GM12878 (cell line): ENCODE results near the gene PDCD1LG2. TPM values are rescaled to one million over a fixed set of nuclear protein-coding genes. Genes with fewer than 3 reads are reported as not detected.
A peak's percentile ranks its signal among the peaks of the same experiment; 100 is the strongest.

Source experiments
- ATAC-seq: fragments of 200-7000 bp; cut with Tn5 transposase; 3 replicates; pipeline ENCODE4 v1.9.1; 2020; ENCODE audit warnings: mild to moderate bottlenecking, moderate library complexity
- BruUV-seq: library from RNA; stranded (reverse); fragments of 400-500 nt; replicated peaks from 2 replicates; lab custom pipeline; 2021; lab: Mats Ljungman, UMichigan
- CTCF ChIA-PET: fragments of 300-600 bp; sonication (Branson Sonifier 250); formaldehyde crosslinking; extraction: SDS; loops from one replicate; lab custom pipeline; 2021; ENCODE audit warnings: inconsistent platforms; lab: Yijun Ruan, JAX
- POLR2A ChIA-PET: fragments of 350-600 bp; formaldehyde crosslinking; extraction: SDS; loops from one replicate; lab custom pipeline; 2021; ENCODE audit warnings: inconsistent platforms; lab: Charles Lee
- RAD21 ChIA-PET: fragments of 300-600 bp; sonication (Branson Sonifier 250); formaldehyde crosslinking; loops from one replicate; lab custom pipeline; 2023; ENCODE audit warnings: antibody characterized with exemption; ENCODE audit not compliant: unreplicated experiment; lab: Charles Lee
- SMC1A ChIA-PET: fragments of 300-600 bp; sonication (Branson Sonifier 250); formaldehyde crosslinking; loops from one replicate; lab custom pipeline; 2023; ENCODE audit not compliant: unreplicated experiment, uncharacterized antibody; lab: Charles Lee
- DNase-seq: peaks from one replicate; pipeline ENCODE4 v3.0.0-alpha.2; 2011; ENCODE audit warnings: low read depth, low spot score
- FAIRE-seq: peaks from 3 replicates; lab custom pipeline; 2011; peaks lifted over from hg19 to GRCh38; lab: Jason Lieb, UNC
- H2AFZ ChIP-seq: 2 replicates; pipeline ENCODE4 v1.6.0; 2011; ENCODE audit warnings: low read depth, low read length, control low read depth; ENCODE audit not compliant: control insufficient read depth
- H3K27ac ChIP-seq: 2 replicates; pipeline ENCODE4 v1.5.1; 2011; ENCODE audit warnings: control low read depth; ENCODE audit not compliant: control insufficient read depth, insufficient read depth
- H3K27me3 ChIP-seq, 2 experiments: replicated peaks in 1 of 2; 2 replicates each; pipeline versions ENCODE4 v1.6.0 to v1.6.1; 2011; ENCODE audit warnings: low read length in 1 of 2; ENCODE audit not compliant: control insufficient read depth in 2 of 2, insufficient read depth in 2 of 2
- H3K36me3 ChIP-seq, 2 experiments: 2 replicates each; pipeline ENCODE4 v1.5.1; 2011; ENCODE audit warnings: low read length in 1 of 2; ENCODE audit not compliant: control insufficient read depth in 2 of 2, insufficient read depth in 2 of 2
- H3K4me1 ChIP-seq: 2 replicates; pipeline ENCODE4 v1.6.1; 2011; ENCODE audit warnings: mild to moderate bottlenecking, low read length, moderate library complexity, mixed read lengths; ENCODE audit not compliant: control insufficient read depth, insufficient read depth
- H3K4me2 ChIP-seq: 2 replicates; pipeline ENCODE4 v1.6.0; 2011; ENCODE audit warnings: control low read depth; ENCODE audit not compliant: control insufficient read depth, insufficient read depth
- H3K4me3 ChIP-seq: fragments of 200-600 bp; sonication (generic); 2 replicates; pipeline ENCODE4 v1.5.1; 2016
- H3K79me2 ChIP-seq: 2 replicates; pipeline ENCODE4 v1.6.0; 2011; ENCODE audit warnings: low read length; ENCODE audit not compliant: control insufficient read depth, insufficient read depth
- H3K9ac ChIP-seq: 2 replicates; pipeline ENCODE4 v1.8.0; 2011; ENCODE audit warnings: low read length, control low read depth, mixed read lengths; ENCODE audit not compliant: control insufficient read depth, insufficient read depth
- H3K9me3 ChIP-seq: replicated peaks from 3 replicates; pipeline ENCODE4 v1.5.1; 2011; ENCODE audit warnings: mild to moderate bottlenecking, low read length; ENCODE audit not compliant: control insufficient read depth, insufficient read depth
- H4K20me1 ChIP-seq: 2 replicates; pipeline ENCODE4 v1.6.0; 2011; ENCODE audit not compliant: control insufficient read depth, insufficient read depth
- BCLAF1 ChIP-seq: fragments of 450-650 bp; IDR thresholded peaks from 2 replicates; pipeline ENCODE4 v1.6.1; 2017; ENCODE audit warnings: antibody characterized with exemption, mild to moderate bottlenecking, moderate library complexity
- CBX3 ChIP-seq: fragments of 200-600 bp; sonication (generic); IDR thresholded peaks from 2 replicates; pipeline ENCODE4 v1.6.1; 2016; ENCODE audit warnings: low read depth, borderline replicate concordance
- CBX5 ChIP-seq: sonication (generic); IDR thresholded peaks from 2 replicates; pipeline ENCODE4 v1.6.1; 2016; ENCODE audit warnings: low read depth, moderate library complexity, mild to moderate bottlenecking, inconsistent platforms
- CHD1 ChIP-seq: IDR thresholded peaks from 2 replicates; pipeline ENCODE4 v1.6.1; 2012; ENCODE audit warnings: low read depth, low read length, improper control_type of control experiment
- CUX1 ChIP-seq: IDR thresholded peaks from 2 replicates; pipeline ENCODE4 v1.6.1; 2012; ENCODE audit warnings: improper control_type of control experiment, low read depth, low read length; ENCODE audit not compliant: insufficient replicate concordance
- FOXM1 ChIP-seq: IDR thresholded peaks from 2 replicates; pipeline ENCODE4 v1.6.1; 2012; ENCODE audit warnings: low read depth, mild to moderate bottlenecking, inconsistent platforms, low read length, moderate library complexity
- MLLT1 ChIP-seq: fragments of 450-650 bp; IDR thresholded peaks from 2 replicates; pipeline ENCODE4 v1.6.1; 2016; ENCODE audit warnings: mild to moderate bottlenecking
- NR2C1 ChIP-seq: fragments of 450-650 bp; IDR thresholded peaks from 2 replicates; pipeline ENCODE4 v1.6.1; 2017; ENCODE audit warnings: antibody characterized with exemption, mild to moderate bottlenecking, moderate library complexity
- RAD21 ChIP-seq: IDR thresholded peaks from 2 replicates; pipeline ENCODE4 v1.6.1; 2011; ENCODE audit warnings: mild to moderate bottlenecking, low read depth, low read length, moderate library complexity; ENCODE audit not compliant: insufficient read depth
- RELA ChIP-seq: fragments of 450-650 bp; IDR thresholded peaks from 2 replicates; pipeline ENCODE4 v1.8.0; 2014; ENCODE audit warnings: borderline replicate concordance; ENCODE audit not compliant: partially characterized antibody
- RFX5 ChIP-seq: IDR thresholded peaks from 2 replicates; pipeline ENCODE4 v1.6.1; 2011; ENCODE audit warnings: low read depth, low read length, improper control_type of control experiment
- WGBS: methylation state at CpG from one replicate; pipeline ENCODE4 v1.1.6; 2016; ENCODE audit warnings: low lambda C conversion rate; ENCODE audit not compliant: insufficient replicate concordance, insufficient coverage; ENCODE audit errors: missing lambda C conversion rate; 5-methylcytosine and 5-hydroxymethylcytosine counted together
- in situ Hi-C: fragments of 300-500 bp; cut with MboI; formaldehyde crosslinking; loops from 9 replicates; pipeline ENCODE4 v1.14.3; 2018; ENCODE audit warnings: mixed read lengths
- intact Hi-C: fragments of 100-400 bp; cut with micrococcal nuclease; formaldehyde crosslinking; loops from one replicate; pipeline ENCODE4 v1.14.2; 2022; ENCODE audit not compliant: unreplicated experiment
- polyA plus RNA-seq, 11 experiments: library from polyadenylated mRNA; depleted of rRNA in 4 of 11; unstranded in 6 of 11; stranded (reverse) in 5 of 11; fragments of >200 nt; fragmentation: Nextera tagmentation in 4 of 11; fragmentation: Illumina TruSeq in 1 of 11; extraction: Ambion mirVana in 4 of 11; extraction: Trizol in 1 of 11; gene quantifications; 1 replicate in 1 of 11; 2 replicates in 10 of 11; pipeline versions ENCODE4 v1.2.1 to v1.2.3, GENCODE V29; 2011 to 2016; ENCODE audit warnings: inconsistent platforms in 2 of 11, missing spikeins in 2 of 11, low read depth in 1 of 11
- total RNA-seq, 4 experiments: library from RNA; depleted of rRNA in 3 of 4; stranded (reverse); fragments of >200 nt in 3 of 4; fragmentation: Illumina TruSeq in 1 of 4; extraction: Trizol in 1 of 4; gene quantifications; 2 replicates each; pipeline versions ENCODE4 v1.2.1 to v1.2.3, GENCODE V29; 2013 to 2021

PDCD1LG2 gene
- total and polyA plus RNA-seq, 10 of the 15 experiments (the other 5 are each of a cell fraction or from before 2014, with no cell fraction given), result 1.5 to 37.3 (median 3.0) TPM

GRCh38 chr9:5518171-5518936 lies 8.0 kb downstream of the PDCD1LG2 start:
- WGBS, result 0% methylated on average over 2 of the region's 2 CpGs
- Histone ChIP-seq H3K4me3 (peak overlapping the region; percentile 35; the same call in 1 of the 2 replicates), H4K20me1 (no peaks in the 10 kb centered on the region), H3K36me3 (no peaks in the 10 kb centered on the region), H3K79me2 (peaks cover 51% of the 10 kb centered on the region), H2AFZ (no peak overlapping the region), H3K4me2 (peak overlapping the region; percentile 93), H3K9me3 (no peaks in the 10 kb centered on the region; the same call in 1 of the 3 replicates), H3K9ac (peak overlapping the region; percentile 24), H3K27me3 (no peaks in the 10 kb centered on the region), H3K27ac (peak overlapping the region; percentile 58), H3K4me1 (peaks cover 47% of the 10 kb centered on the region)
- in situ Hi-C loops, result no loop called here
- TSS peak; percentile 36 for BruUV-seq
- FAIRE-seq (no peak), ATAC-seq (peak; percentile 49), DNase-seq (no peak)
- ChIA-PET POLR2A (interaction anchor here (0.6 to 4.6 kb wide), 26 partner anchors 8 to 1162 kb away, joined by 3 to 67 read pairs (median 4); partner anchors contain the start of genes CD274, PDCD1LG2 and RIC1), RAD21 (interaction anchor here (0.8 to 11.9 kb wide), 34 partner anchors 8 to 725 kb away, joined by 3 to 144 read pairs (median 6); partner anchors contain the start of genes CD274, PDCD1LG2, RCL1 and RIC1), CTCF (interaction anchor here (0.7 to 2.4 kb wide), 14 partner anchors 8 to 90 kb away, joined by 3 to 19 read pairs (median 4); partner anchors contain the start of genes CD274 and PDCD1LG2), SMC1A (interaction anchor here (0.7 to 11.3 kb wide), 41 partner anchors 8 to 536 kb away, joined by 3 to 311 read pairs (median 7); partner anchors contain the start of genes CD274, PDCD1LG2 and PLGRKT)
- intact Hi-C loops, result loop anchor here (2.0 kb wide), 2 partner anchors 40 to 66 kb away; no protein-coding TSS in a partner anchor
- TF ChIP-seq MLLT1 (no peak), FOXM1 (no peak), RFX5 (no peak), CHD1 (no peak), NR2C1 (no peak), CBX3 (no peak), RAD21 (0 out of 2 replicates have a peak, but pooled peaks have one; percentile 17), CUX1 (no peak), RELA (no peak), CBX5 (no peak), BCLAF1 (no peak)
